Mucosa of descending colon (tissue), 3 donors: ENCODE results near the gene TASP1. TPM values are rescaled to one million over a fixed set of nuclear protein-coding genes. Genes with fewer than 3 reads are reported as not detected.

ENCODE experiments used
- ATAC-seq: fragments of 200-7000 bp; cut with Tn5 transposase; one replicate; pipeline ENCODE4 v1.9.1; 2020; ENCODE audit warnings: mild to moderate bottlenecking, moderate library complexity
- DNase-seq, 3 donors: peaks; one replicate each; pipeline ENCODE4 v3.0.0-alpha.2; 2020
- H3K36me3 ChIP-seq: fragments of 200-600 bp; one replicate; pipeline ENCODE4 v1.8.0; 2021; ENCODE audit warnings: low read depth, mild to moderate bottlenecking
- H3K4me1 ChIP-seq: fragments of 200-600 bp; one replicate; pipeline ENCODE4 v1.8.0; 2021; ENCODE audit warnings: low read depth, mild to moderate bottlenecking
- H3K4me3 ChIP-seq: fragments of 200-600 bp; one replicate; pipeline ENCODE4 v1.8.0; 2021; ENCODE audit warnings: mild to moderate bottlenecking
- H3K9me3 ChIP-seq: fragments of 200-600 bp; one replicate; pipeline ENCODE4 v1.8.0; 2021; ENCODE audit warnings: mild to moderate bottlenecking
- intact Hi-C, 2 donors: fragments of 100-400 bp; cut with DNase I in 1 of 2; cut with micrococcal nuclease in 1 of 2; formaldehyde crosslinking; loops; one replicate each; pipeline versions ENCODE4 v1.11.0 to v1.11.1; 2022; cut with DNase I, micrococcal nuclease
- total RNA-seq, 3 donors: library from RNA; stranded (reverse); fragmentation: NEBNext Ultra II Directional in 2 of 3; extraction: Animal tissue kit (Norgen Biotek cat#: 25700) in 2 of 3; gene quantifications; one replicate each; pipeline versions ENCODE4 v1.2.1 to v1.2.4, GENCODE V29; 2021 to 2023
- TF ChIP-seq, protein P1 (sequence below): fragments of 200-600 bp; IDR thresholded peaks from one replicate; pipeline ENCODE4 v1.8.0; 2022; ENCODE audit warnings: antibody characterized with exemption, mild to moderate bottlenecking
- donor health status: DM: no; HTN: no; CAD: no; lungs with moderate emphysema.
- donor health status: DM: no; HTN: no; CAD: no.
- donor health status: DM: no; HTN: yes; CAD: no.

The TASP1 gene
- total RNA-seq, 3 donors from 2014 or later, result 13.3 to 15.0 (median 13.8) TPM

DNA sequence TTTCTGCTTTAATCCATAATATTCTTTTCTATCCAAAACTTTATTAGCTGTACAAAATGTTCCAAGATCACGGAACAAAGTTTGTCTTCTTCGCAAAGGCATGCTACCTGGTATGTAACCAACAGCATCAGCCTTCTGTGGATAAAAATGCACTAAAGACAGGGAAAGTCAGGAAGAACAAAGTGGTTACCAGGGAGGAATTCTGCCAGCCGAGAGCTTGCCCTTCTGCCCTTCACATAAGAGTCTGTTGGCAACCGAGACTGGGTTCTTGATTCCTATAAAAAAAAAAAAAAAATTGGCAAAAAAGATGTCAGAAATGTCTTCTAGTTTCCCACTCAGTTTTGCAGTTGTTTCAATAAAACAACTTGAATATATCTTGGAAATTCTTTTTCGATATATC, 58.0 kb downstream of the TASP1 start:
- intact Hi-C loops, result no loop called here
- H3K9me3 ChIP-seq, result no peaks in the 10 kb centered on the region

DNA sequence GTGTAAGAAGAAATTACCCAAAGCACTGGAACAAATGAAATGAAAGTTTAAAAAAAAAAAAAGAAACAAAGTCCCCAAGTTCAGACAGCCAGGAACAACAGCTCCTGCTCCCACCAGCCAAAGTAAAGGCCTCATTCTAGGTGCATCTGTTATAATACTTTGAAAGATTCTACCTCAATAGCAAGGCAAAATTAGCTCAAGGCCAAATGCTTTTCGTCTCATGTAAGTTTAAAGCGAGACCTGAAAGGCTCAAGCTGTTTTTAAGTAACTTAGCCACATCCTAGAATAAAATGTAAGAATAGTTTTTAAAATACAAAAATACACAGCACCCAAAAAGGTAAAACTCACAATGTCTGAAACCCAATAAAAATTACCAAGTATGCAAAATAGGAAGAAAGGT, 64.7 kb downstream of the TASP1 start:
- Histone ChIP-seq H3K9me3 (no peaks in the 10 kb centered on the region), H3K4me1 (no peaks in the 10 kb centered on the region), H3K4me3 (no peak overlapping the region), H3K36me3 (no peaks in the 10 kb centered on the region)
- no peak for ATAC-seq
- TF ChIP-seq, protein P1, sequence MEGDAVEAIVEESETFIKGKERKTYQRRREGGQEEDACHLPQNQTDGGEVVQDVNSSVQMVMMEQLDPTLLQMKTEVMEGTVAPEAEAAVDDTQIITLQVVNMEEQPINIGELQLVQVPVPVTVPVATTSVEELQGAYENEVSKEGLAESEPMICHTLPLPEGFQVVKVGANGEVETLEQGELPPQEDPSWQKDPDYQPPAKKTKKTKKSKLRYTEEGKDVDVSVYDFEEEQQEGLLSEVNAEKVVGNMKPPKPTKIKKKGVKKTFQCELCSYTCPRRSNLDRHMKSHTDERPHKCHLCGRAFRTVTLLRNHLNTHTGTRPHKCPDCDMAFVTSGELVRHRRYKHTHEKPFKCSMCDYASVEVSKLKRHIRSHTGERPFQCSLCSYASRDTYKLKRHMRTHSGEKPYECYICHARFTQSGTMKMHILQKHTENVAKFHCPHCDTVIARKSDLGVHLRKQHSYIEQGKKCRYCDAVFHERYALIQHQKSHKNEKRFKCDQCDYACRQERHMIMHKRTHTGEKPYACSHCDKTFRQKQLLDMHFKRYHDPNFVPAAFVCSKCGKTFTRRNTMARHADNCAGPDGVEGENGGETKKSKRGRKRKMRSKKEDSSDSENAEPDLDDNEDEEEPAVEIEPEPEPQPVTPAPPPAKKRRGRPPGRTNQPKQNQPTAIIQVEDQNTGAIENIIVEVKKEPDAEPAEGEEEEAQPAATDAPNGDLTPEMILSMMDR, result no peak
- DNase-seq, result no peak
- intact Hi-C loops, result no loop called here

More for the DNA sequence above, 58.0 kb downstream of the TASP1 start:
- no peak overlapping the region for H3K4me3 ChIP-seq
- no peaks in the 10 kb centered on the region for H3K36me3 ChIP-seq
- TF ChIP-seq, protein P1, result no peak
- DNase-seq (no peak), ATAC-seq (no peak)
- H3K4me1 ChIP-seq, result no peaks in the 10 kb centered on the region

DNA sequence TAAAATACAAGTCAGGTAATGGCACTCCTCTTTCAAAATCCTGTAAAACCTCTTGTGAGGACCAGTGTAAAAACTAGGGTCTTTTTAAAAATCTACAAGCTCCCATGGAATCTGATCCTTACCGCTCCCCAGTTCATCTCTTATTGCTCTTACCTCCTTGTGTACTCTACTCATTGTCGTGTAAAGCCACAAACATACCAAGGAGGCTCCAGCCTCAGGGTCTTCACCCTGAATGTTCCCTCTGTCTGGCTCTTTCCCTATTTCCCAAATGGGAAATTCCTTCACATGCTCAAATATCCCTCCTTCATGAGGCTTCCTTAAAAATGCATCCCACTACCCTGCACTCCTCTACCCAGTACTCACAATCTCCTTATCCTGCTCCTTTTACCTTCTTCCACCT, 67.1 kb downstream of the TASP1 start:
- intact Hi-C loops, result no loop called here
- H3K4me3 ChIP-seq, result no peak overlapping the region
- H3K9me3 ChIP-seq, result no peaks in the 10 kb centered on the region

DNA sequence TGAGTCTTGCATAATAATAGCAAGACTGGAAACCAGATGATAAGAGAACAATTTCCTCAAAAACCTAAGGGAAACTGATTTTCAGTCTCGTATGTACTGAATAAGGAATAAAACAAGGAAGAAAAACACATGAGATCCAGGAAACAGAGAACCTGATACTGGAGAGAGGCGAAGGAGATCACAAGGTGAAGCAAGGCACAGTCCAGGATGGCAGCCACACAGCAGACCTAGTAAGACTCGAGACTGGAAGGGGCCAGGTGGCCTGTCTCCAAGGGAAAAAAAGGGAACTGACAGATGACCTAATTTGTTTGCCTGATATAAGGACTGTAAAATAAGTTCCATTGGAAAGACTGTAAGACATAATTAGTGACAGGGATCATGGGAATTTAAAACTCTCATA, 71.1 kb downstream of the TASP1 start:
- TF ChIP-seq, protein P1, result no peak
- ATAC-seq (no peak), DNase-seq (no peak)
- no peaks in the 10 kb centered on the region for H3K4me1 ChIP-seq
- no peaks in the 10 kb centered on the region for H3K36me3 ChIP-seq
- no peak overlapping the region for H3K4me3 ChIP-seq
- intact Hi-C loops, result no loop called here
- H3K9me3 ChIP-seq, result no peaks in the 10 kb centered on the region

More for the DNA sequence above, 67.1 kb downstream of the TASP1 start:
- no peaks in the 10 kb centered on the region for H3K36me3 ChIP-seq
- DNase-seq, result no peak
- H3K4me1 ChIP-seq, result no peaks in the 10 kb centered on the region
- ATAC-seq, result no peak
- TF ChIP-seq, protein P1, result no peak

DNA sequence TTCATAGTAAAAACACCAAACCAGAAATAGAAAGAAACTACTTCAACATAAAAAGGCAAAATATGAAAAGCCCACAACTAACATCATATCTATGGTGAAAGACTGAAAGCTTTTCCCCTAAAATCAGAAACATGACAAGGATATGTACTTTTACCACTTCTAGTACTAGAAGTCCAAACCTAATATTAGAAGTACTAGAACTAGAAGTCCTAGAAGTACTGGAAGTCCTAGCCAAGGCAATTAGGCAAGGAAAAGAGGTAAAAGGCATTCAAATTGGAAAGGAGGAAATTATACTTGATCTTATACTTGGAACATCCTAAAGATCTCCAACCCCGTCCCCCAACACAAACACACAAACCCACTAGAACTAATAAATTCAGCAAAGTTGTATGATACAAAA, 74.9 kb downstream of the TASP1 start:
- no peak for ATAC-seq
- Histone ChIP-seq H3K36me3 (no peaks in the 10 kb centered on the region), H3K9me3 (no peaks in the 10 kb centered on the region), H3K4me3 (no peak overlapping the region), H3K4me1 (no peaks in the 10 kb centered on the region)
- no peak for DNase-seq
- intact Hi-C loops, result no loop called here
- TF ChIP-seq, protein P1, result no peak

DNA sequence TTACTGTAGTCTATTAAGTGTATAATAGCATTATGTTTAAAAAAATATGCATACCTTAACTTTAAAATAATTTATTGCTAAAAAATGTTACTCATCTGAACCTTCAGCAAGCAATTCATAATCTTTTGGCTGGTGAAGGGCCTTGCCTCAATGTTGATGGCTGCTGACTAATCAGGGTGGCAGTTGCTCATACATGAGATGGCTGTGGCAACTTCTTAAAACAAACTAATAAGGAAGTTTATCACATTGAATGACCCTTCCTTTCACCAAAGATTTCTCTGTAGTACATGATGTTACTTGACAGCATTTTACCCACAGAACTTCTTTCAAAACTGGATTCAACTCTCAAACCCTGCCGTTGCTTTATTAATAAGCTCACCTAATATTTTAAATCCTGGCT, 84.0 kb downstream of the TASP1 start:
- TF ChIP-seq, protein P1, result no peak
- DNase-seq, result no peak
- H3K36me3 ChIP-seq, result no peaks in the 10 kb centered on the region
- intact Hi-C loops, result no loop called here
- H3K4me3 ChIP-seq, result no peak overlapping the region
- H3K9me3 ChIP-seq, result no peaks in the 10 kb centered on the region
- ATAC-seq, result no peak
- no peaks in the 10 kb centered on the region for H3K4me1 ChIP-seq
